Measurements from ENCODE around the gene STRADB.

DNA sequence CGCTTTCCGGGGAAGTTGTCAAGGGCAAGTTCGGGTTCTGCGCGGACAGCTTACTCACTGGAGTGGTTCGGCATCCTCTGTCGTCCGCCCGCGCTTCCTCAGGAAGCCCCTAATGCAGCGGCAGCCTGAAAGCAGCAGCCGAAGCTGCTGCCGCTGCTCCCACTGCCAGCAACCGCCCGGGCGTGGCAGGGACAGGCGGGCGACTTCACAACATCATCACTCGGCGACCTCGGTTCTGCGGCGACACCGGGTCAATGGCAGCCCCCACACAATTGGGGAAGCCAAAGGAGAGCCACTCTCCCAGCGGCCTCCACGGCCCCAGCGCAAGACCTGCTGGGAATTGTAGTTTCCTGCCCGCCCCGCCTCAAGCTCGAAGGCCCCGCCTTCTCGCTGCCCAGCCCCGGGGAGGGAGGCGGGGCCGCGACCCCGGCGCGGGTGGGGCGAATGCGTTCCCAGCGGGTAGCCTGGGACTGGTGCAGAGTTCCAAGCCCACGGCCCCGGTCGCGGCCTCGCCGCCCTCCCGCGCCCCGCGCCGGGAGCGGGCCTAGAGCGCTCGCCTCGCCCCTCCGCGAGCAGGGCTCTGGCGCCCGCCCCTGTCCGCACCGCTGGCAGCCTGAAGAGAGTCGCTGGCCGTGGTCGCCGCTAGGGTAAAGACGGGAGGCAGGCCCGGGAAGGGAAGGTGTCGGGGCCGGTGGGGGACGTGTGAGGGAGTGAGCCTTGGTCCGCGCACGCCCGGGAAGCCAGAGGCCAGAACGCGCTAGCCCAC, at the start of gene STRADB, which contains the start of gene TRAK2:
- TF ChIP-seq, protein P1, sequence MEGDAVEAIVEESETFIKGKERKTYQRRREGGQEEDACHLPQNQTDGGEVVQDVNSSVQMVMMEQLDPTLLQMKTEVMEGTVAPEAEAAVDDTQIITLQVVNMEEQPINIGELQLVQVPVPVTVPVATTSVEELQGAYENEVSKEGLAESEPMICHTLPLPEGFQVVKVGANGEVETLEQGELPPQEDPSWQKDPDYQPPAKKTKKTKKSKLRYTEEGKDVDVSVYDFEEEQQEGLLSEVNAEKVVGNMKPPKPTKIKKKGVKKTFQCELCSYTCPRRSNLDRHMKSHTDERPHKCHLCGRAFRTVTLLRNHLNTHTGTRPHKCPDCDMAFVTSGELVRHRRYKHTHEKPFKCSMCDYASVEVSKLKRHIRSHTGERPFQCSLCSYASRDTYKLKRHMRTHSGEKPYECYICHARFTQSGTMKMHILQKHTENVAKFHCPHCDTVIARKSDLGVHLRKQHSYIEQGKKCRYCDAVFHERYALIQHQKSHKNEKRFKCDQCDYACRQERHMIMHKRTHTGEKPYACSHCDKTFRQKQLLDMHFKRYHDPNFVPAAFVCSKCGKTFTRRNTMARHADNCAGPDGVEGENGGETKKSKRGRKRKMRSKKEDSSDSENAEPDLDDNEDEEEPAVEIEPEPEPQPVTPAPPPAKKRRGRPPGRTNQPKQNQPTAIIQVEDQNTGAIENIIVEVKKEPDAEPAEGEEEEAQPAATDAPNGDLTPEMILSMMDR (tag by site-specific recombination; IDR thresholded peaks at IDR 0.05): peak; percentile 81
- TF ChIP-seq SETDB1 (IDR thresholded peaks at IDR 0.05; ENCODE audit: insufficient read length, low read length): no peak
- no peak for TF ChIP-seq ZNF175 (tag by site-specific recombination; IDR thresholded peaks at IDR 0.05)
- TF ChIP-seq ZNF239 (tag by site-specific recombination; IDR thresholded peaks at IDR 0.05): no peak
- TF ChIP-seq HOXA7 (CRISPR knock-in tag; IDR thresholded peaks at IDR 0.05; ENCODE audit: borderline replicate concordance): no peak
